ENCODE results near the gene PPIB.

DNA sequence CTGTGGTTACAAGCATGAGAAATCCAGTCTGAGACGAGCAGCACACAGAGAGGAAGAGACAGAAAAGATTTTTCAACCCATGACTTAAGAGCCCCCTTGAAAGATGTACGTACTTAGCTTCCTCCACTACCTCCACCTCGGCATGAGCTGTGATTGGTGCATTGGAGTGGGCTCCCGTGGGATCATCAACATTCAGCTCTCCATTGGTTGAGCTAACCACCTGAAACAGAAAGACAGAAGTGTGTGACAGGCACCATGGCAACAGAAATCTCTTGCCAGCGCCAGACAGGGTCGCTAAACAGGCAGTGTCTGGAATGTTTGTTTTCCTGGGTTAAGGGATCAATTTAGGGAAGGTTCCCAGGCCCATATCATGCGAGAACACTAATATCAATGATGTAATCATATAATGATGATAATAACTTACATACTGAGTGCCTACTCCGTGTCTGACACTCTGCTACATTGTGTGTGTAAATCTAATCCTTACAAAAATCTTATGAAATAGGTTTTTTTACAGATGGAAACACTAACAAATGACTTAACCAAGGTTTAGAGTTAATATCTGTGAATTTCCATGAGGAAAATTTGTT, 17.5 kb upstream of the PPIB start:
- no peak for TF ChIP-seq FOXA1 (IDR thresholded peaks at IDR 0.05)
- TF ChIP-seq LEF1 (IDR thresholded peaks at IDR 0.05; ENCODE audit: borderline replicate concordance) = no peak
- no peak for TF ChIP-seq FOXM1 (IDR thresholded peaks at IDR 0.05; ENCODE audit: borderline replicate concordance)
- no peak for TF ChIP-seq ELF4 (IDR thresholded peaks at IDR 0.05)
- no peak for TF ChIP-seq L3MBTL2 (conservative IDR thresholded peaks at IDR 0.05)
- TF ChIP-seq TARDBP (IDR thresholded peaks at IDR 0.05) = no peak
- TF ChIP-seq BHLHE40 (IDR thresholded peaks at IDR 0.05; ENCODE audit: borderline replicate concordance) = no peak
- no peak for TF ChIP-seq SP1 (IDR thresholded peaks at IDR 0.05)
- TF ChIP-seq, protein P1, sequence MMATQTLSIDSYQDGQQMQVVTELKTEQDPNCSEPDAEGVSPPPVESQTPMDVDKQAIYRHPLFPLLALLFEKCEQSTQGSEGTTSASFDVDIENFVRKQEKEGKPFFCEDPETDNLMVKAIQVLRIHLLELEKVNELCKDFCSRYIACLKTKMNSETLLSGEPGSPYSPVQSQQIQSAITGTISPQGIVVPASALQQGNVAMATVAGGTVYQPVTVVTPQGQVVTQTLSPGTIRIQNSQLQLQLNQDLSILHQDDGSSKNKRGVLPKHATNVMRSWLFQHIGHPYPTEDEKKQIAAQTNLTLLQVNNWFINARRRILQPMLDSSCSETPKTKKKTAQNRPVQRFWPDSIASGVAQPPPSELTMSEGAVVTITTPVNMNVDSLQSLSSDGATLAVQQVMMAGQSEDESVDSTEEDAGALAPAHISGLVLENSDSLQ (IDR thresholded peaks at IDR 0.05) = no peak
- TF ChIP-seq HDGF (IDR thresholded peaks at IDR 0.05; ENCODE audit: borderline replicate concordance) = no peak
